ENCODE data around the gene DUSP22. TPM values are rescaled to one million over a fixed set of nuclear protein-coding genes. Genes with fewer than 3 reads are reported as not detected.

The DUSP22 gene
- total RNA-seq, 1 experiment from 2014 or later, result 25.0 TPM

DNA sequence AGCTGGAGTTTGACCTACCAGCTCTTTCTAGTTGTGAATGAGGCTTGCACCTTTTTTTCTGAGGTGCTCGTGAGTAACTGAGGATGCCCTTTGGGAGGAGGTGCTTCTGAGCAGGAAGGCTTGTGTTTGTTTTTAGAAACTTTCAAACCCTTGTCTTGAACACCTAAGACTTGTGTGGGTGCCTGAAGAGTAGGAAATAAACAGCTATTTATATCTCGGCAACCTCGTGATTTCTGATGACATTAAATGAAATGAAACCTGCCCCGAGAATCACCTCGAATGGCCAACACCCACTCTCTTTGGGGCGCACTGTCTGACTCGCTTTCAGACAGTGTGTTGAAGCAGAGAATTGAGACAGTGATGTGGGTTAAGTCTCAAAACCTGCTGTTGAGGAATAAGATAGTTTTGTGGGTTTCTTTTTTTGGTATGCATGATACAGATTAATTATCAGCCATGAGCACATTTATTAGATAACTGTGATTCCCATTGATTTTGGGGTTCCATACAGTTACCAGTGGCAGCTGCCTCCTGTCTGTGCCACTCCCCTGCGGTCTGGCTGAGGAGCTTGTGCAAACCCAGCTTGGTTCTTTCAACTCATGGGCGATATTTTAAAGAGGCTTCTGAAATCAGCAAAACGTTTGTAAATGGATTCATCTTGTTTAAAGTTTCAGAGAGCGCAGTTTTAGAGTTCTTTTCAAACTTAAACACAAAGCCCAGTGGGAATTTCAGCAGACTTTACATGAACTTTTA lies 107.7 kb downstream of the DUSP22 start:
- Mint-ChIP-seq H3K4me1 (no peaks in the 10 kb centered on the region), H3K9me3 (peaks cover 0 to 3% of the 10 kb centered on the region in 2 experiments; a peak in 2 of 5 replicates), H3K4me3 (no peak overlapping the region), H3K27ac (no peak overlapping the region), H3K27me3 (ENCODE audit: low read depth) (peaks cover 47% of the 10 kb centered on the region), H3K36me3 (ENCODE audit: insufficient read depth in 1 of 3, low read depth in 3 of 3) (no peaks in the 10 kb centered on the region; a peak in 2 of 7 replicates)
- no peak overlapping the region for H2BK5ac ChIP-seq (ENCODE audit: insufficient read length, low read length)
- no peak overlapping the region for H4K5ac ChIP-seq (ENCODE audit: insufficient read length, low read depth, low read length)
- H4K91ac ChIP-seq (ENCODE audit: insufficient read length, low read depth, low read length), result no peak overlapping the region
- H3K4ac ChIP-seq (ENCODE audit: low read depth, low read length), result no peak overlapping the region
- no peak overlapping the region for H3K18ac ChIP-seq (ENCODE audit: insufficient read length, low read depth, low read length)
- H3K79me2 ChIP-seq (ENCODE audit: insufficient read depth, low read length), result no peaks in the 10 kb centered on the region
- H3K9ac ChIP-seq (ENCODE audit: extremely low read depth, insufficient read length, low read length), result no peak overlapping the region
- no peak overlapping the region for H3K23ac ChIP-seq (ENCODE audit: insufficient read length, low read depth, low read length)
- H2BK120ac ChIP-seq (ENCODE audit: low read depth, low read length, poor library complexity, severe bottlenecking), result no peak overlapping the region
- H3K4me2 ChIP-seq (ENCODE audit: insufficient read depth, insufficient read length, low read length), result no peak overlapping the region
- DNase-seq, result no peak
- no peak overlapping the region for H3K56ac ChIP-seq (ENCODE audit: insufficient read length, low read depth, low read length)
- H3T11ph ChIP-seq (ENCODE audit: low read length), result no peak overlapping the region
- H4K20me1 ChIP-seq (ENCODE audit: control insufficient read depth, insufficient read depth, insufficient read length), result no peaks in the 10 kb centered on the region
- WGBS (ENCODE audit: extremely low coverage, insufficient read length, low lambda C conversion rate), result no CpG with 5 or more reads among the region's 11 CpGs
- H3K9me3 ChIP-seq (ENCODE audit: control insufficient read depth, low read depth, low read length), result no peaks in the 10 kb centered on the region
- H3K23me2 ChIP-seq (ENCODE audit: insufficient read length, low read depth, low read length, poor library complexity, severe bottlenecking), result no peaks in the 10 kb centered on the region
- H2BK12ac ChIP-seq (ENCODE audit: insufficient read length, low read depth, low read length), result no peak overlapping the region
- no peak overlapping the region for H3K27ac ChIP-seq (ENCODE audit: insufficient read length, low read depth, low read length)
- no peak overlapping the region for H4K8ac ChIP-seq (replicated peaks; ENCODE audit: insufficient read length, low read depth, low read length)
- H3K27me3 ChIP-seq (ENCODE audit: insufficient read depth, low read length), result peaks cover under 1% of the 10 kb centered on the region; the same call in 1 of the 2 replicates
- H2AK5ac ChIP-seq (ENCODE audit: insufficient read length, low read length), result no peak overlapping the region
- TF ChIP-seq, protein P1, sequence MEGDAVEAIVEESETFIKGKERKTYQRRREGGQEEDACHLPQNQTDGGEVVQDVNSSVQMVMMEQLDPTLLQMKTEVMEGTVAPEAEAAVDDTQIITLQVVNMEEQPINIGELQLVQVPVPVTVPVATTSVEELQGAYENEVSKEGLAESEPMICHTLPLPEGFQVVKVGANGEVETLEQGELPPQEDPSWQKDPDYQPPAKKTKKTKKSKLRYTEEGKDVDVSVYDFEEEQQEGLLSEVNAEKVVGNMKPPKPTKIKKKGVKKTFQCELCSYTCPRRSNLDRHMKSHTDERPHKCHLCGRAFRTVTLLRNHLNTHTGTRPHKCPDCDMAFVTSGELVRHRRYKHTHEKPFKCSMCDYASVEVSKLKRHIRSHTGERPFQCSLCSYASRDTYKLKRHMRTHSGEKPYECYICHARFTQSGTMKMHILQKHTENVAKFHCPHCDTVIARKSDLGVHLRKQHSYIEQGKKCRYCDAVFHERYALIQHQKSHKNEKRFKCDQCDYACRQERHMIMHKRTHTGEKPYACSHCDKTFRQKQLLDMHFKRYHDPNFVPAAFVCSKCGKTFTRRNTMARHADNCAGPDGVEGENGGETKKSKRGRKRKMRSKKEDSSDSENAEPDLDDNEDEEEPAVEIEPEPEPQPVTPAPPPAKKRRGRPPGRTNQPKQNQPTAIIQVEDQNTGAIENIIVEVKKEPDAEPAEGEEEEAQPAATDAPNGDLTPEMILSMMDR (conservative IDR thresholded peaks at IDR 0.05), result no peak
- H2AFZ ChIP-seq (ENCODE audit: low read length), result no peak overlapping the region
- H2BK15ac ChIP-seq (ENCODE audit: low read depth, low read length), result no peak overlapping the region
- no peak overlapping the region for H2BK20ac ChIP-seq (ENCODE audit: low read depth, low read length, poor library complexity, severe bottlenecking)
- H3K14ac ChIP-seq (ENCODE audit: insufficient read depth, low read length), result no peak overlapping the region
- no peaks in the 10 kb centered on the region for H3K4me1 ChIP-seq (ENCODE audit: insufficient read depth, low read length)
- H3K79me1 ChIP-seq (ENCODE audit: insufficient read depth, low read depth, low read length, poor library complexity, severe bottlenecking), result no peaks in the 10 kb centered on the region

Data from H9 (cell line).